Ishikawa (cell line): ENCODE data around the gene CPM.

Experiments used
- CEBPB ChIP-seq: IDR thresholded peaks from 2 replicates; pipeline ENCODE4 v1.6.1; 2012
- CREB1 ChIP-seq: IDR thresholded peaks from 2 replicates; pipeline ENCODE4 v1.6.1; 2012; ENCODE audit warnings: low read depth
- EGR1 ChIP-seq: IDR thresholded peaks from 2 replicates; pipeline ENCODE4 v1.6.1; 2012
- EP300 ChIP-seq: IDR thresholded peaks from 2 replicates; pipeline ENCODE4 v1.6.1; 2012; ENCODE audit warnings: borderline replicate concordance
- FOXM1 ChIP-seq: IDR thresholded peaks from 2 replicates; pipeline ENCODE4 v1.6.1; 2012; ENCODE audit warnings: low read depth, borderline replicate concordance
- MAX ChIP-seq: IDR thresholded peaks from 2 replicates; pipeline ENCODE4 v1.6.1; 2012
- NFIC ChIP-seq: IDR thresholded peaks from 2 replicates; pipeline ENCODE4 v1.6.1; 2012
- RAD21 ChIP-seq: IDR thresholded peaks from 2 replicates; pipeline ENCODE4 v1.6.1; 2012; ENCODE audit warnings: low read depth
- REST ChIP-seq: IDR thresholded peaks from 2 replicates; pipeline ENCODE4 v1.6.1; 2012; ENCODE audit warnings: low read depth, mild to moderate bottlenecking
- TAF1 ChIP-seq: IDR thresholded peaks from 2 replicates; pipeline ENCODE4 v1.6.1; 2012; ENCODE audit warnings: low read depth, mild to moderate bottlenecking
- TCF12 ChIP-seq: IDR thresholded peaks from 2 replicates; pipeline ENCODE4 v1.6.1; 2012; ENCODE audit warnings: low read depth
- TEAD4 ChIP-seq: IDR thresholded peaks from 2 replicates; pipeline ENCODE4 v1.6.1; 2012
- USF1 ChIP-seq: IDR thresholded peaks from 2 replicates; pipeline ENCODE4 v1.6.1; 2012
- YY1 ChIP-seq: IDR thresholded peaks from 2 replicates; pipeline ENCODE4 v1.6.1; 2012; ENCODE audit warnings: low read depth
- ZBTB7A ChIP-seq: IDR thresholded peaks from 2 replicates; pipeline ENCODE4 v1.6.1; 2012; ENCODE audit warnings: low read depth

Gene CPM

GRCh38 chr12:68806488-68807237 lies 126.3 kb downstream of the CPM start:
- TF ChIP-seq RAD21 (no peak), TCF12 (no peak), EGR1 (no peak), ZBTB7A (no peak), CEBPB (no peak), REST (no peak), TAF1 (no peak), NFIC (no peak), MAX (no peak), YY1 (no peak)

- TF ChIP-seq ZBTB7A (no peak), EGR1 (no peak), MAX (no peak), FOXM1 (no peak), TCF12 (no peak), EP300 (no peak), USF1 (no peak), RAD21 (no peak), REST (no peak), CEBPB (no peak), NFIC (no peak), YY1 (no peak), TEAD4 (no peak)
Measured at GRCh38 chr12:68805592-68806120, 127.3 kb downstream of the CPM start.

GRCh38 chr12:68804657-68805591 lies 128.0 kb downstream of the CPM start:
- TF ChIP-seq TCF12 (no peak), MAX (no peak), CREB1 (no peak), TEAD4 (no peak), USF1 (no peak), FOXM1 (no peak), REST (no peak), RAD21 (no peak), NFIC (no peak), ZBTB7A (no peak), YY1 (no peak), EP300 (no peak), EGR1 (no peak), TAF1 (no peak), CEBPB (no peak)
